ENCODE measurements around the gene PPP1R27.

Gene PPP1R27

DNA sequence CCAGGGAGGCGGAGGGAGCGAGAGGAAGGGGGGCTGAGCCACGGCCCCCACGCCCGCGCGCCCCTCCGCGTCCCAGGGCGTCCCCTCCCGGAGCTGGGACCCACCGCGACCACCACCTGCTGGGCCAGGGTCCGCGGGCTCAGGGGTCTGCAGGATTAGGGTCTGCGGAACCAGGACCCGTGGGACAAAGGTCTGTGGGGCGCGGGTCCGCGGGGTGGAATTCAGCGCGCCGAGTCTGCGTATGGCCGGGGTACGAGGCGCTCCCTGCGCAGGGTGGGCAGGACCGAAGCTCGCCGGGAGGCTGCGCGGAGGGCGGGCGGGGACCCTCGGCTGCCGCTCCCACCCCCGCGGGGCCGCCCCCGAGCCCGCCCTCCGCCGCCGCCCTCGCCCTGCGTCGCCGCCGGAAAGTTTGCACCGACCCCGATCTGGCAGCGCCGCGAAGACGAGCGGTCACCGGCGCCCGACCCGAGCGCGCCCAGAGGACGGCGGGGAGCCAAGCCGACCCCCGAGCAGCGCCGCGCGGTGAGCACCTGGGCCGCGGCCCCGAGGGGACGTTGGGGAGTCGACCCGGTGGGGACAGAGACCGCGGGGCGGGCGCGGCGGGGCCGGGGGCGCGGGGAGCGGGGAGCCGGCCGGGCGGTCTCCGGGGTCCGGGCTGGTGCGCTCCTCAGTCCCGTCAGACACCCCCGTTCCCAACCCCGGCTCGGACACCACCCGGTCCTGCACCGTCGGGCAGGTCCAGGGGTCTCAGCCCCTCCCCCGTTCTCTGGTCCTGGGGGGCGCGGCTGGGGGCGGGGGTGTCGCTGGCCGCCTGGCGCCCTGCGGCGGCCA, 30.9 kb downstream of the PPP1R27 start, which contains the start of gene GCGR:
GCGR (plus strand) TSS at position 423 of the 831 bp plus-strand sequence. CDS start 4,869 bp downstream, outside the sequence.
- no peak for DNase-seq

GRCh38 chr17:81802856-81803643, 31.8 kb downstream of the PPP1R27 start:
- no peak for DNase-seq

DNA sequence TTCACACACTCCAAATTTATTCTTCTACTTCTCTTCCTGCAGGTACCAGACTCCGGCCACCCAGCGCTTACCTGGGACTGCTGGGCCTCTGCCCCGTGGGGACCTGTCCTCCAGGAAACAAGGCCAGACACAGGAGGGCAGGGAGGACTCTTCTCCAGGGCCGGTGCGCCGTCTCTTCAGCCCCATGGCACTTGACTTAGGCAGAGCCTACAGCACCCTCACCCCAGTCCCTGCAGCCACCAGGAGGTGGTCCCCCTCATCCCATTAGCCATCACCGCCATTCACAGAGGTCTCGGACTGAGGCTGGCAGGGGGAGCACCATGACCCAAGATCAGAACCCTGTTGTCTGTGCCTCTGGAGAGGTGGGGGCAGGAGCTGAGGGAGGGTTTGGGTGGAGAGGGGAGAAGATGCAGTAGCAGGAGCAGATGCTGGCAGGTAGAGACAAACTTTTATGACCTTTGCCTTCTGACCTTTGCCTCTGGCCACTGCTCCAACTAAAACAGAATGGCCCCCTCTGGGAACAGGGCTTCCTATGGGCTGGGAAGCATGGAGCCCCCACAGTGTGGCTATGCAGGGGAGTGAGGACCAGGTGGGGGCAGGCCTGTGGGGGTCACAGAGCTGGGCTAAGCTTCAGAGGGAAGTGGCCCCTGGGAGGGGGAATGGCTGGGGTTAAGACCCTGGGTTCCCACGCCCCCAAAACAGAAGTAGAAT, 32.6 kb downstream of the PPP1R27 start:
- DNase-seq, result no peak

DNA sequence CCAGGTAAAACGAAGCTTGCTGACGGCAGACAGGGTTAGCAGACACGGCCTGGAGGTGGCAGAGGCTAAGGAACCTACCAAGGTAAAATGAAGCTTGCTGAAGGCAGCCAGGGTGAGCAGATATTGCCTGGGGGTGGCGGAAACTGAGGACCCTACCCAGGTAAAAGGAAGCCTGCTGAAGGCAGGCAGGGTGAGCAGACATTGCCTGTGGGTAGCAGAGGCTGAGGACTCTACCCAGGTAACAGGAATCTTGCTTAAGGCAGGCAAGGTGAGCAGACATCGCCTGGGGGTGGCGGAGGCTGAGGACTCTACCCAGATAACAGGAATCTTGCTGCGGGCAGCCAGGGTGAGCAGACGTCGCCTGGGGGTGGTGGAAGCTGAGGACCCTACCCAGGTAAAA, 33.5 kb downstream of the PPP1R27 start:
- no peak for DNase-seq

DNA sequence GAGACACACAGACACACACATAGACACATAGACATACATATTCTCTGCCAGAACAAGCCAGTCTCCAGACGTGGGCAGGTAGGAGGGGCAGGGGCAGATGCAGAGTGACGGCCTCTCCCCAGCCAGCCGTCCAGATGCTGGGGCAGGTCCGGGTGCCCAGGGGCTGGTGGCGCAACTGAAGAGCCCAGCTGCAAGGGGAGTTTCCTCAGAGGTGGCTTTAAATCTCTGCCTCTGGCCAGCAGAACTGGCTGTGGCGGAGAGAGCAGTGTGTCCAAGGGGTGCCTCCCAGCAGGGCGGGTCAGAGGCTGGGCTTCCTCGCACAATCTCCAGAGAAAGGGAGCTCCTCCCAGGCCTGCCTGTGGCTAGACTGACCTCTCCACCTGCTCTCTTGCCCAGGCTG, 40.3 kb downstream of the PPP1R27 start:
- peak; percentile 64 for DNase-seq

DNA sequence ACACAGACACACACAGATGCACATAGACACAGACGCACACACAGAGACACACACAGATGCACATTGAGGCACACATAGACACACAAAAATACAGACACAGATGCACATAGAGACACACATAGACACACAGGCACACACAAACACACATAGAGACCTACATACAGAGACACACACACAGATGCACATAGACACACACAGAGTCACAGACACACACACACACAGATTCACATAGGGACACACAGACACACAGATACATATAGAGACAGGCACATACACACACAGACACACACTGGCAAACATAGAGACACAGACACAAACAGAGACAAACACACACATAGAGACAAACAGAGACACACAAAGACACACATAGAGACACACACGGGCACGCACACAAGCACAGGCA, 40.8 kb downstream of the PPP1R27 start:
- no peak for DNase-seq

DNA sequence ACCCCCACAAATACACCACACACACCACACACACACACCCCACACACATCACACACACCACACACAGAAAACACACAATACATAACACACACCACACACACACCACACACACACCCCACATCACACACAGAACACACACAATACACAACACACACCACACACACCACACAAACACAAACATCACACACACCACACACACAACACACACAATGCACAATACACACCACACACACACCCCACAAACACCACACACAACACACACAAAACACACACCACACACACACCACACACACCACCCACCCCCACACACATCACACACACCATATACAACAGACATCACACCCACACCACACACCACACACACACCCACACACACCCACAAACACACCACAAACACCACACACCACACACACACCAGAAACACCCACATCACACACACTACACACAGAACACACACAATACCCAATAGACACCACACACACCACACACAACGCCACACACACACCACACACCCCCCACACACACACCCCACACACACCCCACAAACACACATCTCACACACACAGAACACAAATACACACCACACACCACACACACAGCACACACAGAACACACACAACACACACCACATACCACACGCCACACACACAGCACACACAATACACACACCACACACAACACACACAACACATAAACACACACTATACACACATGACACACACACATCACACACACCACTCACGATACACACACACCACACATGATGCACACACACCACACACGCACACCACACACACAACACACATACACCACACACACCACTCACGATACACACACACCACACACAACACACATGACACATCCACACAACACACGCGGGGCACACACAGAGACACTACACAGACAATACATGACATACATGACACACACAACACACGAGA, 41.9 kb downstream of the PPP1R27 start:
- DNase-seq, result no peak
